HepG2 (cell line): ENCODE results near the gene FAAP20. TPM values are rescaled to one million over a fixed set of nuclear protein-coding genes. Genes with fewer than 3 reads are reported as not detected.

Experiments
- CHD4 ChIP-seq: fragments of 200-600 bp; sonication (generic); IDR thresholded peaks from 2 replicates; pipeline ENCODE4 v1.7.0; 2017; ENCODE audit warnings: mild to moderate bottlenecking, low read length, borderline replicate concordance
- NFIB ChIP-seq: sonication (generic); formaldehyde crosslinking; IDR thresholded peaks from 2 replicates; pipeline ENCODE4 v1.9.0; 2021; ENCODE audit warnings: missing genetic modification reagents, mild to moderate bottlenecking, borderline replicate concordance
- NFKB2 ChIP-seq: sonication (generic); formaldehyde crosslinking; IDR thresholded peaks from 2 replicates; pipeline ENCODE4 v1.4.0; 2020; ENCODE audit warnings: missing genetic modification reagents, borderline replicate concordance
- PAX8 ChIP-seq: sonication (generic); formaldehyde crosslinking; IDR thresholded peaks from 2 replicates; pipeline ENCODE4 v1.8.0; 2022; ENCODE audit warnings: mild to moderate bottlenecking, missing genetic modification reagents, borderline replicate concordance
- SP5 ChIP-seq: IDR thresholded peaks from 2 replicates; pipeline ENCODE4 v1.6.1; 2016; ENCODE audit warnings: low read depth, borderline replicate concordance
- ZBTB33 ChIP-seq: sonication (generic); formaldehyde crosslinking; IDR thresholded peaks from 2 replicates; pipeline ENCODE4 v1.4.0; 2020; ENCODE audit warnings: missing genetic modification reagents
- ZNF121 ChIP-seq: sonication (generic); formaldehyde crosslinking; IDR thresholded peaks from 2 replicates; pipeline ENCODE4 v1.5.0; 2020; ENCODE audit warnings: mild to moderate bottlenecking, missing genetic modification reagents
- ZNF496 ChIP-seq: sonication (generic); formaldehyde crosslinking; IDR thresholded peaks from 2 replicates; pipeline ENCODE4 v1.8.1; 2023; ENCODE audit warnings: mild to moderate bottlenecking, moderate library complexity, missing genetic modification reagents; ENCODE audit not compliant: insufficient replicate concordance
- ZNF678 ChIP-seq: sonication (generic); formaldehyde crosslinking; IDR thresholded peaks from 2 replicates; pipeline ENCODE4 v1.4.0; 2020; ENCODE audit warnings: mild to moderate bottlenecking, missing genetic modification reagents
- ZNF687 ChIP-seq: sonication (generic); formaldehyde crosslinking; IDR thresholded peaks from 2 replicates; pipeline ENCODE4 v1.5.1; 2020; ENCODE audit warnings: mild to moderate bottlenecking, missing genetic modification reagents, moderate library complexity
- polyA plus RNA-seq, 8 experiments: library from polyadenylated mRNA; depleted of rRNA in 3 of 8; stranded (reverse) in 7 of 8; unstranded in 1 of 8; fragments of >200 nt; fragmentation: Illumina TruSeq in 4 of 8; extraction: Trizol in 4 of 8; gene quantifications; 2 replicates each; pipeline versions ENCODE4 v1.2.1 to v1.2.3, GENCODE V29; 2011 to 2016; ENCODE audit warnings: low read depth in 4 of 8, missing spikeins in 1 of 8, mixed read lengths in 1 of 8; ENCODE audit not compliant: insufficient read depth in 1 of 8
- total RNA-seq, 5 experiments: library from RNA; depleted of rRNA; stranded (reverse); fragments of >200 nt; fragmentation: Illumina TruSeq; extraction: Trizol; gene quantifications; 2 replicates each; pipeline ENCODE4 v1.2.3, GENCODE V29; 2016; ENCODE audit warnings: low read depth in 1 of 5

Gene FAAP20
- total and polyA plus RNA-seq, 2 of the 13 experiments (the other 11 are each of a cell fraction or from before 2014, with no cell fraction given), result 9.6 to 10.8 TPM

- no peak for TF ChIP-seq ZNF687 (CRISPR knock-in tag)
- TF ChIP-seq ZNF496 (CRISPR knock-in tag), result no peak
- TF ChIP-seq NFKB2 (CRISPR knock-in tag), result 0 out of 2 replicates have a peak, but pooled peaks have one; percentile 14
- TF ChIP-seq CHD4, result no peak
- peak; percentile 49; the same call in 1 of the 2 replicates for TF ChIP-seq ZNF121
- 0 out of 2 replicates have a peak, but pooled peaks have one; percentile 6 for TF ChIP-seq ZBTB33
- TF ChIP-seq PAX8, result no peak
- no peak for TF ChIP-seq NFIB (CRISPR knock-in tag)
- TF ChIP-seq SP5, result no peak
- no peak for TF ChIP-seq ZNF678 (CRISPR knock-in tag)
These were observed 2.3 kb downstream of the FAAP20 start (continued) for GRCh38 chr1:2192031-2192995.
